Endothelial cell of umbilical vein (primary cell): ENCODE measurements around the gene NCLN.

ENCODE experiments used
- EZH2 ChIP-seq: IDR thresholded peaks from 2 replicates; pipeline ENCODE4 v1.6.1; 2012; ENCODE audit warnings: borderline replicate concordance, low read depth, mild to moderate bottlenecking, moderate library complexity, low read length, inconsistent platforms; ENCODE audit not compliant: severe bottlenecking
- FOS ChIP-seq: IDR thresholded peaks from 2 replicates; pipeline ENCODE4 v1.6.1; 2011; ENCODE audit warnings: mild to moderate bottlenecking, low read length, moderate library complexity, borderline replicate concordance; ENCODE audit not compliant: insufficient read depth
- JUN ChIP-seq: IDR thresholded peaks from 2 replicates; pipeline ENCODE4 v1.6.1; 2011; ENCODE audit warnings: borderline replicate concordance, low read depth; ENCODE audit not compliant: insufficient read length, insufficient read depth
- MYC ChIP-seq: IDR thresholded peaks from one replicate; pipeline ENCODE4 v1.6.1; 2011; ENCODE audit warnings: mild to moderate bottlenecking, low read depth, low read length
- POLR2A ChIP-seq: IDR thresholded peaks from 2 replicates; pipeline ENCODE4 v1.6.1; 2012; ENCODE audit warnings: low read depth, mild to moderate bottlenecking, control low read depth, low read length
- POLR2AphosphoS5 ChIP-seq: IDR thresholded peaks from 2 replicates; pipeline ENCODE4 v1.6.1; 2012; ENCODE audit warnings: low read depth, mild to moderate bottlenecking, control low read depth, low read length, moderate library complexity; ENCODE audit not compliant: insufficient read depth
- TF ChIP-seq, protein P1 (sequence below), 2 donors: IDR thresholded peaks; 1 replicate in 1 of 2; 2 replicates in 1 of 2; pipeline ENCODE4 v1.5.1; 2011; ENCODE audit warnings: low read length in 2 of 2, mild to moderate bottlenecking in 2 of 2, moderate library complexity in 2 of 2, control low read depth in 1 of 2, inconsistent platforms in 1 of 2, low read depth in 1 of 2; ENCODE audit not compliant: insufficient read depth in 1 of 2; ENCODE audit errors: extremely low read depth in 1 of 2

DNA sequence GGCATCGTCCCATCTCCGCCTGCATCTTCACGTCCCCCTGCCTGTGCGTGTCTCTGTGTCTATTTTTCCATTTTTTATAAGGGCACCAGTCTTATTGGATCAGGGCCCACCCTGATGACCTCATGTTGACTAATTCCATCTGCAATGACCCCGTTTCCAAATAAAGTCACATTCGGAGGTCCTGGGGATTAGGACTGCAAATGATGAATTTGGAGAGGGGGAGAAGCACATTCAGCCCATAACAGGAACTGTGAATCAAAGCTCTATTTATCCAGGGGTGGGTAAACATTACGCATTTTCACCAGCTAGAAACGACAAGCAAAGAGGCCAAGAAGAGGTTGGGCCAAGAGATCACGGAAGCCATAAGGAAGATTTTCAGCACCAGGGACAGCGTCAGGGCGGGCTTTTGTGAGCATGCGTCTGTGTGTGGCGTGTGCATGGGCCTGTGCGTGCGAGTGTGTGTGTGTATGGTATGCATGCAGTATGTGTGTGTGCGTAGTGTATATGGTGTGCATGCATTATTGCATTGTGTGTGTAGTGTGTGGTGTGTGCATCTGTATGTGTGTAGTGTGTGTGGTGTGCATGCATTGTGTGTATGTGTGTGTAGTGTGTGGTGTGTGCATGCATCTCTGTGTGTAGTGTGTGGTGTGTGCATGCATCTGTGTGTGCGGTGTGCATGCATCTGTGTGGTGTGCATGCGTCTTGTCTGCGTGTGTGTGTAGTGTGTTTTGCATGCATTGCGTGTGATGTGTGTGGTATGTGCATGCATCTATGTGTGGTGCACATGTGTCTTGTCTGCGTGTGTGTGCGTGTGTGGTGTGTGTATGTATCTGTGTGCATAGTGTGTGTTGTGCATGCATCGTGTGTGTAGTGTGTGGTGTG is 58.3 kb downstream of the NCLN start:
- TF ChIP-seq, protein P1, sequence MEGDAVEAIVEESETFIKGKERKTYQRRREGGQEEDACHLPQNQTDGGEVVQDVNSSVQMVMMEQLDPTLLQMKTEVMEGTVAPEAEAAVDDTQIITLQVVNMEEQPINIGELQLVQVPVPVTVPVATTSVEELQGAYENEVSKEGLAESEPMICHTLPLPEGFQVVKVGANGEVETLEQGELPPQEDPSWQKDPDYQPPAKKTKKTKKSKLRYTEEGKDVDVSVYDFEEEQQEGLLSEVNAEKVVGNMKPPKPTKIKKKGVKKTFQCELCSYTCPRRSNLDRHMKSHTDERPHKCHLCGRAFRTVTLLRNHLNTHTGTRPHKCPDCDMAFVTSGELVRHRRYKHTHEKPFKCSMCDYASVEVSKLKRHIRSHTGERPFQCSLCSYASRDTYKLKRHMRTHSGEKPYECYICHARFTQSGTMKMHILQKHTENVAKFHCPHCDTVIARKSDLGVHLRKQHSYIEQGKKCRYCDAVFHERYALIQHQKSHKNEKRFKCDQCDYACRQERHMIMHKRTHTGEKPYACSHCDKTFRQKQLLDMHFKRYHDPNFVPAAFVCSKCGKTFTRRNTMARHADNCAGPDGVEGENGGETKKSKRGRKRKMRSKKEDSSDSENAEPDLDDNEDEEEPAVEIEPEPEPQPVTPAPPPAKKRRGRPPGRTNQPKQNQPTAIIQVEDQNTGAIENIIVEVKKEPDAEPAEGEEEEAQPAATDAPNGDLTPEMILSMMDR (IDR thresholded peaks at IDR 0.05; ENCODE audit: extremely low read depth in 1 of 2, insufficient read depth in 1 of 2, low read depth in 1 of 2, low read length in 2 of 2), result no peak
- TF ChIP-seq POLR2A (no peak), POLR2AphosphoS5 (no peak), JUN (no peak), FOS (no peak), MYC (no peak), EZH2 (no peak)
